Right renal cortex interstitium (tissue), 3 donors: ENCODE results near the gene CCDC102B. TPM values are rescaled to one million over a fixed set of nuclear protein-coding genes. Genes with fewer than 3 reads are reported as not detected.
A peak's percentile ranks its signal among the peaks of the same experiment; 100 is the strongest.
"Not testable (repeated sequence)": the region's sequence is repeated elsewhere in the genome, so short reads cannot be mapped to it uniquely, and the experiment has no call there.

Source experiments
- DNase-seq, 3 donors: peaks; one replicate each; pipeline ENCODE4 v3.0.0-alpha.2; 2013; ENCODE audit warnings: low read depth in 3 of 3, low spot score in 2 of 3
- polyA plus RNA-seq, 3 donors: library from polyadenylated mRNA; unstranded; fragments of 120-200 nt; gene quantifications; one replicate each; pipeline ENCODE4 v1.2.1, GENCODE V29; 2013; ENCODE audit not compliant: insufficient read length in 3 of 3

CCDC102B gene
- 1 to 10 TPM; 6.8 to 8.6 (median 8.0) TPM for polyA plus RNA-seq

GRCh38 chr18:68797871-68798270, at the start of gene CCDC102B:
Gene CCDC102B (plus strand): TSS chr18:68798080. CDS start chr18:68836764, 38,684 bp downstream.
- no peak for DNase-seq

GRCh38 chr18:68757126-68757525, 40.8 kb upstream of the CCDC102B start:
- DNase-seq: no peak

GRCh38 chr18:68759308-68759707, 38.6 kb upstream of the CCDC102B start:
- DNase-seq: no peak

- no peak for DNase-seq
These were observed 34.8 kb upstream of the CCDC102B start for GRCh38 chr18:68763083-68763482.

GRCh38 chr18:68764016-68764415, 33.9 kb upstream of the CCDC102B start:
- DNase-seq: no peak

- no peak for DNase-seq
These were observed 31.4 kb upstream of the CCDC102B start for GRCh38 chr18:68766433-68766832.

- DNase-seq: no peak
These were observed 28.4 kb upstream of the CCDC102B start for GRCh38 chr18:68769461-68769860.

- no peak for DNase-seq
These were observed 25.6 kb upstream of the CCDC102B start for GRCh38 chr18:68772268-68772667.

- no peak for DNase-seq
These were observed 19.5 kb upstream of the CCDC102B start for GRCh38 chr18:68778280-68778886.

- DNase-seq: no peak
These were observed 18.7 kb upstream of the CCDC102B start for GRCh38 chr18:68779169-68779568.

GRCh38 chr18:68780802-68781635, 16.9 kb upstream of the CCDC102B start:
- DNase-seq: no peak

GRCh38 chr18:68783506-68783905, 14.4 kb upstream of the CCDC102B start:
- no peak for DNase-seq

- no peak for DNase-seq
These were observed 13.8 kb upstream of the CCDC102B start for GRCh38 chr18:68784071-68784470.

- not testable (repeated sequence) for DNase-seq
These were observed 7.6 kb upstream of the CCDC102B start for GRCh38 chr18:68790290-68790689.

GRCh38 chr18:68791801-68792200, 6.1 kb upstream of the CCDC102B start:
- DNase-seq: no peak

GRCh38 chr18:68793951-68794350, 3.9 kb upstream of the CCDC102B start:
- no peak for DNase-seq

GRCh38 chr18:68796936-68797690, 767 bp upstream of the CCDC102B start:
- DNase-seq: no peak

- DNase-seq: no peak
These were observed 2.2 kb downstream of the CCDC102B start for GRCh38 chr18:68800075-68800474.

GRCh38 chr18:68803356-68803755, 5.5 kb downstream of the CCDC102B start:
- DNase-seq: peak; percentile 10 to 27 (median 21)

GRCh38 chr18:68817584-68817983, 19.7 kb downstream of the CCDC102B start:
- no peak for DNase-seq

- DNase-seq: no peak
These were observed 20.7 kb downstream of the CCDC102B start for GRCh38 chr18:68818584-68818983.
